Muscle of leg (tissue), 11 donors: ENCODE results near the gene ENG. TPM values are rescaled to one million over a fixed set of nuclear protein-coding genes. Genes with fewer than 3 reads are reported as not detected.

Source experiments
- DNase-seq: peaks from one replicate; pipeline ENCODE4 v3.0.0; 2013
- H3K27ac ChIP-seq: one replicate; pipeline ENCODE4 v1.5.1; 2013; ENCODE audit warnings: mild to moderate bottlenecking, low read length, control low read depth
- H3K27me3 ChIP-seq: one replicate; pipeline ENCODE4 v1.6.1; 2013; ENCODE audit warnings: low read length; ENCODE audit not compliant: control insufficient read depth, insufficient read depth
- H3K36me3 ChIP-seq: one replicate; pipeline ENCODE4 v1.6.1; 2013; ENCODE audit warnings: low read length; ENCODE audit not compliant: control insufficient read depth, insufficient read depth
- H3K4me1 ChIP-seq: one replicate; pipeline ENCODE4 v1.6.1; 2013; ENCODE audit warnings: low read length; ENCODE audit not compliant: control insufficient read depth, insufficient read depth
- H3K4me3 ChIP-seq: one replicate; pipeline ENCODE4 v1.5.1; 2013; ENCODE audit warnings: low read length, control low read depth
- H3K9me3 ChIP-seq: replicated peaks from 2 replicates; pipeline ENCODE4 v1.6.1; 2013; ENCODE audit warnings: low read depth, low read length; ENCODE audit not compliant: control insufficient read depth
- WGBS: methylation state at CpG from one replicate; pipeline ENCODE4 v1.1.5; 2013; ENCODE audit warnings: missing lambda C conversion rate; ENCODE audit not compliant: insufficient coverage; 5-methylcytosine and 5-hydroxymethylcytosine counted together
- polyA plus RNA-seq, 8 donors: library from polyadenylated mRNA; unstranded; fragments of 120-200 nt; gene quantifications; one replicate each; pipeline versions ENCODE4 v1.2.1 to v1.2.3, GENCODE V29; 2013; ENCODE audit warnings: inconsistent platforms in 1 of 8, low replicate concordance in 1 of 8; ENCODE audit not compliant: insufficient read length in 8 of 8, insufficient read depth in 1 of 8
- total RNA-seq: library from RNA; stranded (reverse); fragments of 120-200 nt; gene quantifications from one replicate; pipeline ENCODE4 v1.2.4, GENCODE V29; 2013

The ENG gene
- total and polyA plus RNA-seq, 9 donors: 9.3 to 77.3 (median 61.2) TPM

- DNase-seq: no peak
- no peak overlapping the region for H3K27ac ChIP-seq
- WGBS: 84% methylated on average over 12 of the region's 17 CpGs
These were observed 46.0 kb downstream of the ENG start for GRCh38 chr9:127808347-127809001.

GRCh38 chr9:127806871-127807270, 47.6 kb downstream of the ENG start:
- H3K27ac ChIP-seq: no peak overlapping the region
- H3K4me3 ChIP-seq: no peak overlapping the region
- no peaks in the 10 kb centered on the region for H3K27me3 ChIP-seq
- peaks cover 59% of the 10 kb centered on the region for H3K36me3 ChIP-seq
- no peaks in the 10 kb centered on the region for H3K9me3 ChIP-seq
- H3K4me1 ChIP-seq: peaks cover 31% of the 10 kb centered on the region
- WGBS: 90% methylated on average over 4 of the region's 14 CpGs
- no peak for DNase-seq

More at GRCh38 chr9:127808347-127809001, 46.0 kb downstream of the ENG start:
- Histone ChIP-seq H3K9me3 (no peaks in the 10 kb centered on the region), H3K4me1 (peaks cover 22% of the 10 kb centered on the region), H3K36me3 (peaks cover 74% of the 10 kb centered on the region), H3K27me3 (no peaks in the 10 kb centered on the region), H3K4me3 (no peak overlapping the region)

GRCh38 chr9:127805620-127806019, 48.8 kb downstream of the ENG start:
- H3K9me3 ChIP-seq: no peaks in the 10 kb centered on the region
- H3K27ac ChIP-seq: no peak overlapping the region
- no peak overlapping the region for H3K4me3 ChIP-seq
- no peaks in the 10 kb centered on the region for H3K27me3 ChIP-seq
- no peak for DNase-seq
- H3K4me1 ChIP-seq: peaks cover 32% of the 10 kb centered on the region
- WGBS: 46% methylated on average over 4 of the region's 8 CpGs
- H3K36me3 ChIP-seq: peaks cover 53% of the 10 kb centered on the region

- Histone ChIP-seq H3K4me1 (peaks cover 24% of the 10 kb centered on the region), H3K36me3 (peaks cover 39% of the 10 kb centered on the region), H3K9me3 (no peaks in the 10 kb centered on the region), H3K27ac (peak overlapping the region; percentile 92), H3K4me3 (peak overlapping the region; percentile 75), H3K27me3 (no peaks in the 10 kb centered on the region)
- no peak for DNase-seq
- 69% methylated on average over 7 of the region's 18 CpGs for WGBS
These were observed 50.7 kb downstream of the ENG start for GRCh38 chr9:127803507-127804352.

- Histone ChIP-seq H3K4me3 (peak within 1 kb of the TSS; percentile 75), H3K27me3 (no peaks in the 10 kb centered on the region), H3K27ac (peak within 1 kb of the TSS; percentile 92), H3K9me3 (no peaks in the 10 kb centered on the region), H3K36me3 (peaks cover 30% of the 10 kb centered on the region), H3K4me1 (peaks cover 22% of the 10 kb centered on the region)
- WGBS: under 1% methylated on average over 57 of the region's 83 CpGs
- peak; percentile 97 for DNase-seq
These were observed 51.6 kb downstream of the ENG start, which contains the start of gene FPGS for GRCh38 chr9:127802576-127803443. TSS of gene FPGS (plus strand) at chr9:127802882. CDS start at chr9:127802925, 43 bp downstream.

- Histone ChIP-seq H3K27ac (peak overlapping the region; percentile 89), H3K27me3 (no peaks in the 10 kb centered on the region), H3K9me3 (no peaks in the 10 kb centered on the region), H3K4me3 (peak overlapping the region; percentile 58), H3K36me3 (peaks cover 23% of the 10 kb centered on the region), H3K4me1 (peaks cover 22% of the 10 kb centered on the region)
- WGBS: 0% methylated on average over 5 of the region's 10 CpGs
- DNase-seq: peak; percentile 59
These were observed 52.4 kb downstream of the ENG start for GRCh38 chr9:127801955-127802575.

GRCh38 chr9:127796852-127797370, 57.5 kb downstream of the ENG start:
- DNase-seq: no peak
- Histone ChIP-seq H3K4me1 (peaks cover 12% of the 10 kb centered on the region), H3K27ac (no peak overlapping the region), H3K36me3 (peaks cover 11% of the 10 kb centered on the region), H3K4me3 (no peak overlapping the region), H3K27me3 (no peaks in the 10 kb centered on the region), H3K9me3 (no peaks in the 10 kb centered on the region)
- WGBS: 48% methylated on average over 5 of the region's 11 CpGs

- Histone ChIP-seq H3K36me3 (peaks cover 16% of the 10 kb centered on the region), H3K4me3 (no peak overlapping the region), H3K9me3 (no peaks in the 10 kb centered on the region), H3K27ac (no peak overlapping the region), H3K4me1 (peaks cover 10% of the 10 kb centered on the region), H3K27me3 (no peaks in the 10 kb centered on the region)
- WGBS: 40% methylated on average over 3 of the region's 8 CpGs
- DNase-seq: peak; percentile 58
These were observed 58.1 kb downstream of the ENG start for GRCh38 chr9:127796225-127796813.
